Measurements from ENCODE around the gene SREBF2.
A peak's percentile ranks its signal among the peaks of the same experiment; 100 is the strongest.

The SREBF2 gene

GRCh38 chr22:41821471-41822316, 11.2 kb upstream of the SREBF2 start:
- no peak for TF ChIP-seq CTCF (IDR thresholded peaks at IDR 0.05)

DNA sequence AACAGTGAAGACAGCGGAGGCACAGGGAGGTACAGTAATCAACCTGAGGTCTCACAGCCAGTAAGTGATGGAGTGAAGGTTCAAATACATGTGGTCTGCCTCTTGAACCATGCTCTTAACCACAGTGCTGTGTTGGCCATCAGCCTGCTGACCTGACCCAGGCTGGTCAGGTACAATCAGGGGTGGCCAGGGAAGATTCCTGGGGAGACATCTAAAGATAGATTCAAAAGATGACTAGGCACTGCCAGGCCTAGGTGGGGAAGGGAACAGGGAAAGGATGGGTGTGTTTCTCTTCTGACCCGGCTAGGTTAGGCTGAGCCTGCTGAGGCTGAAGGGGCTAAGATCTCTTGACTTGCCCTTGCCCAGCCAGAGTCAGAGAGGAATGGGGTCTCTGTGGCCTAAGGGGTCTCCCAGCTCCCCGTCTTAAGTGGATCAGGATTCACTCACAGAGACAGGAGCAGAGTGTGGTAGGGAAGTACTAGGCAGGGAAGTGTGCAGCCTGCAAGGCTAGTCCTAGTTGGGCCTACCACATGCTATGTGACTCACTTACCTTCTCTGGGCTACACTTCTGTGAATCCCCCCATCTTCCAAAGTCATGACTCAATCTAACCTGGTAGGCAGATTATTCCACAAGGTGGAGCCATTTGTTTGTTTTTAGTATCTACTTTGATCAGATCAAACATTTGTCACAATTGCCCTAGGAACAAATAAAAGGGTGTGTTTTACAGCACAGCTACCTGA, 10.4 kb upstream of the SREBF2 start:
- TF ChIP-seq CTCF (IDR thresholded peaks at IDR 0.05): peak; percentile 75

DNA sequence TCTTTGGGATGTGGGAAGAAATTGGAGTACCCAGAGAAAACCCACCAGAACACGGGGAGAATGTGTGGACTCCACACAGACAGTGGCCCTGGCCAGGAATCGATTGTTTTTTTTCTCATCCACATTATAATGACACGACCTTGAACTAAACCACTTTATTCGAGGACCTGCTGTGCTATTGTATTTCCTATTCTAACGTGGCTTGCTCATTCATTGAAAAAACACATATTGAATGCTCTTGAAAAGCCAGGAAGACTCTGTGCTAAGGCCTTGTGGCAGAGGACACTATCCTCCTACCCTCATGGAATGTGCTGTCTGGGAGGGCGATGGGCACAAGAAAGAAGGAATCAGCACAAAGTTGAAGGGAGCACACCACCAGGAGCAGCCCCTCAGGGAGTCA, 9.1 kb upstream of the SREBF2 start:
- TF ChIP-seq CTCF (IDR thresholded peaks at IDR 0.05): no peak

DNA sequence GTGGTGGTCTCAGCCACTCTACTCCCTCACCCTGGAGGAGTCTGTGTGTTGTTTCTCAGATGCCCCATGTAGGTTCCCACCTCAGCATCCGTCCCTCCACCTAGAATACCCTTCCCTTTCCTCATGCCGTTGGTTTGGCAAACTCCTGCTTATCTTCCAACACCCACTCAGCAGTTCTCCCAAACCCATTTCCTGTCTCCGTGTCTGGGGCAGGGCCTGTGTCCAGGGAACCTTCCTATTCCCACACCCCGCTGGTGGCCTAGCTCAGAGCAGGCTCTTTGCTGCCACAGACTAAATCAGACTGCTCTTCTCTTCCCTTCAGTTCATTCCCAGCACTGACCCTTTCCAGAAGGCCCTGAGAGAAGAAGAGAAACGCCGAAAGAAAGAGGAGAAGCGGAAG, 7.5 kb upstream of the SREBF2 start:
- TF ChIP-seq CTCF (IDR thresholded peaks at IDR 0.05): no peak

DNA sequence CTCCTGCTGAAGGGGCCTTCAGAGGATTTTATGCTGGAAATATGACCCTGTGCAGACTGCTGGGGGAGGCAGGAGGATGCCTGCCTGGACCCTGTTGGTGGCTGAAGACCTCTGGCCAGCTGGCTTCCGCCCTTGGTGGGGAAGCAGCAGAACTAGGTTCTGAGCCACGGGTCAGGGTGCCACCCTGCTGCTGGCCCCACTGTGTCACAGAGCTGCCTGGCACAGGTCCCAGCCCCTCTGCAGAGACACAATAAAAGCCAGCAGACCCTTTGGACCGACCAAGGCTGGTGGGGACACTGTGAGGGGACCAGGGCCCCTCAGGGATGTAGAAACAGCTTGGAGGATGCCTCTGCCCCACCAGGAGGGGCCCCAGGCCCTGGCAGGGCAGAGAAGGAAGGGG, 6.9 kb upstream of the SREBF2 start:
- no peak for TF ChIP-seq CTCF (IDR thresholded peaks at IDR 0.05)

DNA sequence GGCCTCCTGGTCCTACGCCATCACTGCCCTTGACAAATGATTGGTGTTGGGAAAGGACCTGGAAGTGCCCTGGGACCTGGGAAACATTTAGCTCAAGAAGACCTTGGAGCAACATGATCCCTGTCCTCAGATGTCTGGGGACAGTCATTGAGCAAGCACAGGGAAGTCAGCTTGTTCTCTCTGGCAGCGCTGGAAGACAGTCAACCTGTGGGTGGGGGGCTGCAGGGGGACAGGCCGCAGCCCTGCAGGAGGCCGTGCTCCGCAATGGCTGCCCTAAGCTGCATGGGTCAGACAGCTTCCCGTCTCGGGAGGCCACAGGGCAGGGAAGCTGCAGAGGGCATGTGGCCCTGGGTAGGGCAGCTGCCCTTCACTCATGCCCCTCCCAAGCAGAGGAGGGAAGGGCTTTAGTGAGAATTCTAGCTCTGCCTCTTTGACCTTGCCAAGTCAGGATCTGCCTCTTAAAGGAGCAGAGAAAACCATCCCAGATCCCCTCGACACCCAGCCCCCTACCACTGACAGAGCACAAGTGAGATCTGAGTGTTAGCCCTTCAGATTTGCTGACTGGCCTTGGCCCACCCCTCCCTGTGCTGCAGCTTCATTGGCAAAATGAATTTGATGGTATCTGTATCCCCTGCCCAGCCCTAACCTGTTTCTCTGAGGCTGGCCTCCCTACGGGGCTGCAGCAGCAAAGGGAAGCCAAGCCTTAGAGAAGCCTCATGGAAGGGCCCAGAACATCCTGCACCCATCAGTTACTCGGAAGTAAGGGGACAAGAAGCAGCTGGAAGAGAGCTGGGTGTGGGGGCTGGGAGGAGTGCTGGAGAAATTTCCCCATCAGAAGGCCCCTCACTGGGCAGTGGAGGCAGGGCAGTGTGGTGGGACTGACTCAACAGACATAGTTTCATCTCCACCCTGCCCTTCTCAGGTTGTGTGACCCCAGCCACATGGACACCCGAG, 6.2 kb upstream of the SREBF2 start:
- no peak for TF ChIP-seq CTCF (IDR thresholded peaks at IDR 0.05)

- TF ChIP-seq CTCF (IDR thresholded peaks at IDR 0.05): no peak
Measured at GRCh38 chr22:41827671-41828070, 5.2 kb upstream of the SREBF2 start.
